ENCODE data around the gene F7.
A peak's percentile ranks its signal among the peaks of the same experiment; 100 is the strongest.

Gene F7

GRCh38 chr13:113141601-113141970, 36.0 kb downstream of the F7 start:
- DNase-seq: no peak

GRCh38 chr13:113142876-113143275, 37.3 kb downstream of the F7 start:
- DNase-seq: no peak

GRCh38 chr13:113143466-113144254, 38.1 kb downstream of the F7 start:
- DNase-seq: no peak

DNA sequence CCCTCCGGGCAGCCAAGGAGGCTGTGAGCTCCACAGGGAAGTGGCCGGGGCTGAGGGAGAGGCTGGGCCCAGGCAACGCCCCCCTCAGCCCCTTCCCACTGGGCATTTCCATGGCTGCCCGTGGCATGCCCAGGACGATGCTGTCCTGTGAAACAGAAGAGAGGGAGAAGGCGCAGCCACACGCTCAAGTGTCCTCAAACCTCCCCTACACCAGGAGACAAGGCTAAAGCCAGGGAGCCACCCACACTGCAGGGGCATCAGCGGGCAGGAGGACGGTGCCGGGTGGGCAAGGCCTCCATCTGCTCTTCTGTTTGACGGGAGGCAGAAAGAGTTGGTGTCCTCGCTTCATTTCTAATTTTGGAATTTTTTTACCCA, 38.7 kb downstream of the F7 start:
- no peak for DNase-seq

DNA sequence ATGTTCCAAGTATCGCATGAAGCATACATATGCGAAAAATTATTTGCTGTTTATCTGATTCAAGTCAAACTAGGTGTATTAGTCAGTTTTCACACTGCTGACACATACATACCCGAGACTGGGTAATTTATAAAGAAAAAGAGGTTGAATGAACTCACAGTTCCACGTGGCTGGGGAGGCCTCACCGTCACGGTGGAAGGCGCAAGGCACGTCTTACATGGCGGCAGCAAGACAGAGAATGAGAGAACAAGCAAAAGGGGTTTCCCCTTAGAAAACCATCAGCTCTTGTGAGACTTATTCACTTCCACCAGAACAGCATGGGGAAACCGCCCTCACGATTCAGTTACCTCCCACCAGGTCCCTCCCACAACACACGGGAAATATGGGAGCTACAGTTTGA, 39.9 kb downstream of the F7 start:
- no peak for DNase-seq

DNA sequence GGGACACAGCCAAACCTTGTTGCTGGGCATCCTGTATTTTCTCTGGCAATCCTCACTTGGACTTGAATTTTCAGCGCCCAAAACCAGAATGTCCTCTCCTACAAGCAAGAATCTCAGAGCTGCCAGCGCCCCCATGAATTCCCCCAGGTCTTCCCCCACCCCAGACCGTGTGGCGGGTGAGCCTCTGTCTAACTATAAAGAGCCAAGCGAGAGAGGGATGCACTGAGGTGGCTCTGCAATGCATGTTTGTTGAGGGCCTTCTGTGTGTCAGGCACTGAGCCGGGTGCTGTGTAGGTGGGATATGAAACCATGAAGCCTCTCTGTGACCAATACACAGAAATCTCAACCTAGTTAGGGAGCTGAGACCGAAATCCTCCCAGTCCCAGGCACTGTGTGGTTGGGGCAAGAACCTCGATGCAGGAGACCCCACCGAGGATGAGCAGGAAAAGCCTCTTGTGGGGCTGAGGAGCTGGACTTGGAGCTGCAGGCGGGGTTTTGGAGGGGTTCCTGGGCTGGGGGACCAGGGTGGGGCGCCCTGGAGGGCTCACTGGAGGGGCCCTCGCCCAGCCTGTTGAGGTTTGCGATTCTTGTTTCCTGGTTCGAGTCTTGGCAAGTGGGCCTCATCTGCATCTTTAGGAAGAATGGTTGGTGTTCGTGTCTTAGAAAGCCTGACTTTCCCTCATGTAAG, 40.5 kb downstream of the F7 start:
- no peak for DNase-seq

GRCh38 chr13:113146750-113147149, 41.2 kb downstream of the F7 start:
- no peak for DNase-seq

GRCh38 chr13:113147206-113147605, 41.6 kb downstream of the F7 start:
- no peak for DNase-seq

- no peak for DNase-seq
These were observed 42.8 kb downstream of the F7 start for GRCh38 chr13:113148407-113148806.

DNA sequence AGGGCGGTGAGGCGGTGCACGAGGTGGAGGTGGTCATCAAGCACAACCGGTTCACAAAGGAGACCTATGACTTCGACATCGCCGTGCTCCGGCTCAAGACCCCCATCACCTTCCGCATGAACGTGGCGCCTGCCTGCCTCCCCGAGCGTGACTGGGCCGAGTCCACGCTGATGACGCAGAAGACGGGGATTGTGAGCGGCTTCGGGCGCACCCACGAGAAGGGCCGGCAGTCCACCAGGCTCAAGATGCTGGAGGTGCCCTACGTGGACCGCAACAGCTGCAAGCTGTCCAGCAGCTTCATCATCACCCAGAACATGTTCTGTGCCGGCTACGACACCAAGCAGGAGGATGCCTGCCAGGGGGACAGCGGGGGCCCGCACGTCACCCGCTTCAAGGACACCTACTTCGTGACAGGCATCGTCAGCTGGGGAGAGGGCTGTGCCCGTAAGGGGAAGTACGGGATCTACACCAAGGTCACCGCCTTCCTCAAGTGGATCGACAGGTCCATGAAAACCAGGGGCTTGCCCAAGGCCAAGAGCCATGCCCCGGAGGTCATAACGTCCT, 43.4 kb downstream of the F7 start:
- no peak for DNase-seq

- DNase-seq: no peak
These were observed 44.3 kb downstream of the F7 start for GRCh38 chr13:113149711-113150549.

DNA sequence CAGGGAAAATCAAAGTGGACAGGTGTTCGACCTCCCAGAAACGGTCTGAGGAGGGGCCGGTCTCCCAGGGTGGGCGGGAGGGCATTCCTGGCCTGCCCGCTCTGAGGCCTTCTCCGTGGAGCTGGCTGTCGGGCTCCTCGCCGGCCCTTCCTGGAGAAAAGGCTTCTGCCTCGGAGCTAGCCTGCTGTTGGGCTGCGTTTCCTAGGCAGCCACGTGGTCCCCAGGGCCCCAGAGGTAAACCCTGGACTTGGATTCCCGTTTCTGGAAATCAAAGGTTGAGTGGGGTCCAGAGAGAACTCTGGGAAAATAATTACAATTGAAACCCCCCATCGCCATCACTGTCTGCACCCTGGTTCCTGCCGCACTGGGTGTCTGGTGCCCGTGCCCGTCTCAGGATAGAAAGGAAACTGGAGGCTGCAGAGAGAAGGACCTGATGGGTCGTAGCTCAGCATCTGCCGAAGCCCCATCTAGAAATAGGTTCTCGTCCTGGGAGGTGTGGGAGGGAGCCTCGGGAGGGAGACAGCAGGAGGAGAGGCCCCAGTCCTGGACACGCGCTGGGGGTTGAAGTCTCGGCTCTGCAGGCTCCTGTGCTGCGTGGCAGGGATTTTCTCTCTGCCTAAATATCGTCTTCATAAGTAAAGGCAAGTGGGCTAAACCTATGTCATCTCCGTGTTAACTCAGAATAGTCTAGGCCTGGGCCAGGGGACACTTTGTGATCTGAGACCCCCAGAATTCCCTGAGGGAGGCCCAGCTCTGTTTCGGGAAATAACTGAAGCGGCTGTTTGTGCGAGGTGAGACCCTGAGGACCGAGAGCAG, 45.2 kb downstream of the F7 start:
- no peak for DNase-seq

GRCh38 chr13:113151745-113152690, 46.4 kb downstream of the F7 start:
- peak in 1 of 2 donors; percentile 18 for DNase-seq

DNA sequence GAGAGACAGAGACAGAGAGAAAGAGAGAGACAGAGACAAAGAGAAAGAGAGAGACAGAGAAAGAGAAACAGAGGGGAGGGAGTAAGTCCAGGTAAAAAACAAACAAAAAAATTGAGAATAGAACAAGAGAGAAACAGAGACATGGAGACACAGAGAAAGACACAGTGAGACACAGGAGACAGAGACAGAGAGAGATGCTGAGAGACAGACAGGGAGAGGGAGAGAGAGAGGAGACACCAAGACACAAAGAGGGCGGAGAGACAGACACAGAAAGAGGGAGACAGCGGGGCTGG, 47.0 kb downstream of the F7 start:
- DNase-seq: no peak

DNA sequence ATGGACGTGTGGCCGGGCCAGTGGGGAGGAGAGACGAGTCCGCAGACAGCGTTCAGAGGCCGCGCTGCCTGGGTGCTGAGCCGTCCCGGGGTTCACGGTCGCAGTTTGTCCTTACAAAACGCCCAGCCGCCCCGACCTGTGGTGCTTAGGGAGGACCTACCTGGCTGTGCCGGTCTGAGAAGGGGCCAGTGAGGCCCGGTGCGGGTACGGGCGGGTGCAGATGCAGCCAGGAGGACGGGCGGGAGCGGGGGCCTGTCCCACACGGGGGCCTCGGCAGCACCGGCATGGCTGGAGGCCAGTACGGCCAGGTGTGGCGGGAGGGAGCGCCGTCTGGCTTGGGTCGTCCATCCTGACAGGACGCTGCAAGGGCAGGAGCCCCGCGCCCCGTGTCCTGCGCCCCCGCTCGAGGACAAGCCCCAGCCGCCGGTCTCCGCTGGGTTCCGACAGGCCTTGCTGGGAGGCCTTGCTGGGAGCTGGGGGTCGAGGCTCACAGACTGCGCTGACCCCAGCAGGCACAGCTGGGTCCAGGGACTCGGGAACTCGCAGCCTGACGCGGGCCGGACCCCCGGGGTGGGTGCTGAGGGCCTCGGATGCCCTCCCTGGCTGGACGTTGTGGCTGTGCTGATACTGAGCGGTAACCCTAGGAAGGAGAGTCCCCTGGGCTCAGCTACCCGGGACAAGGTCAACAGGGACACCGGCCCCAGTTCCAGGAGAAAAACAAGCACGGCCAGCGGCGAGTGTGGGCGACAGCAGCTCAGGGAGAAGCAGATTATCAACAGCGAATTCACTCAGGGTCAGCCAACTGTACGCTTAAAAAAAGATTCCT, 47.6 kb downstream of the F7 start:
- no peak for DNase-seq

GRCh38 chr13:113153810-113154748, 48.5 kb downstream of the F7 start:
- peak; percentile 68 to 79 for DNase-seq

GRCh38 chr13:113155201-113155600, 49.6 kb downstream of the F7 start:
- no peak for DNase-seq

- DNase-seq: no peak
These were observed 50.5 kb downstream of the F7 start for GRCh38 chr13:113155982-113156655.

Data from hippocampal formation (tissue), 2 donors.